ENCODE measurements around the gene MYO1B.

Gene MYO1B

GRCh38 chr2:191369034-191369433 lies 123.8 kb downstream of the MYO1B start:
- peak; percentile 29 to 34 for DNase-seq

- DNase-seq: no peak
These were observed 129.2 kb downstream of the MYO1B start for GRCh38 chr2:191374366-191374765.

- DNase-seq: no peak
These were observed 129.7 kb downstream of the MYO1B start for GRCh38 chr2:191374939-191375338.

DNA sequence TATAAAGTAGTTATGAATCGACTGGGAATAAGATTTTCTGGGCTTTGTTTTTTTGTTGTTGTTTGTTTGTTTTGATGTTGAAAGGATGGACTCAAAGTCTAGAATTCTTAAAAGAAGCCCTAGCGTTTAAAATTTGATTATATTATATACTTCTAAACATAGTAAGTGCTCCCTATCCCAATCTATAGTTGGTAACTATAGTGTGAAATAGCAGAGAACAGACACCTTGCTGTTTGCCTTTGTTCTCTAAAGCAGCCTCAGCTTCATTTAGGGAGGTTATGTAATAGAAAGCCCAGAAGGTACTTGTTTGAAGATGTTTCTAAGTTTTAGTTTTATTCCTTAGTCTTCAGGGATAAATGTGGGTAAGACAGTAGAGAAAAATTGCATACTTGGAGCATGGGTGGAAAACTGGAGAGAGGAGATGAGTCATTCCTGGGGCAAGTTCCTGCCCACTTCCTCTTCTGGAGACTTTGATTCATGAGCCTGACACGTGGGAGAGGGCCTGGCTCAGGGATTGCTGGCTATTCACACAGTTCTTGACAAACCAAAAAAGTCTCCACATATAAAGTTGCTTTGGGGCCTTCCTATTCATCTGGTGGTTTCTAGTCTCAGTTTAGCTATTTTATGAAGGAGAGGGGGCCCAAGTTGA lies 131.9 kb downstream of the MYO1B start:
- DNase-seq: peak; percentile 69 to 72

DNA sequence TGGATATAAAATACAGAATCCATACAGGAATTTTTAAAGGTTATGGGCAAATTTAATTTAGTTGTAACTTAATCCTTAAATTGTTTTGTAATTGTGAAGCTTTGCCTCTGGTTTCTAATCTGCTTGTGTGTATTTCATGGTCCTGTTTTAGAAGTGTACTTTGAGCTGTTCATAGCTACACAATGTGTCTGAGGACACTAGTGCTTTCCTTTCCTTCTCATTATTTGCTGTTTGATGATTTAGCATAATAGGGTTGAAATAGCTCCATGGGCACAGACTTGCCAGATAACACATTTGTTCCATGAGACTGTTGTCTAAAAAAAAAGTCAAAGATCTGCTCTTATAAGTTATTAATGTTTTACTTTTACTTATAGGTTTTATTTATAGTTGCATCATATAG lies 134.2 kb downstream of the MYO1B start:
- DNase-seq: no peak

DNA sequence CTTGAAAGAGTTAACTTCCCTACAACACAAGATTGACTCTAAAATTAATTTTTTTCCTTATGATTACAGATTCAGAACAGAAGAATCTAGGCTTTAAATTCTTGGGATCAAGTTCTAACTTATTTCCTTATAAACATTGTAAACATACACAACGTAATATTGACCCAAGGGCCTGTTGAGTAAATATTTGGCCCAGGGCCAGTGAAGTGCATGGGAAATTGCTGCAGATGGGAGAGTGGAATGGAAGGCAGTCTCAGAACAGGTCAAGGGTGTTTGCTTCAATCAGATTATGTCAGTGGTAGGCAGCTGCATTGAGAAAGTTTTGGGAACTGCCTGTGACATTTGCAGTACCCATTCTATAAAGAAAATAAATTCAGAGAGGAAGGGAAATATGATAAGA lies 137.6 kb downstream of the MYO1B start:
- no peak for DNase-seq

DNA sequence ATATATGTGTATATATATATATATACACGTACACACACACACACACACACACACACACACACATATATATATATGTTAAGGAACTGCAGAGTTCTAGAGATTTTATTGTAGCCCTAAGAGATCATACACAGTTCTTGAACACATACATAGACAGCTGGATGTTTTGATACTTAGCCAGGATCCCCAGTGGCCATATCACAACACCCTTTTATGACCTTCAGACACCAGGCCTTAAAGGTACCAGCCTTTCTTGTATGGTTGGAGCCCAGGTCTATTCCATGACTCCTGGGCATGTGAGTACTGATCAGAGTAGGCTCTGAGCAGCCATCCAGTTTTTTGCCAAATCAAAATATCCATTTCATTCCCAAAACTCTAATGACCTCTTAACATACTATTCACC lies 138.3 kb downstream of the MYO1B start:
- DNase-seq: no peak

DNA sequence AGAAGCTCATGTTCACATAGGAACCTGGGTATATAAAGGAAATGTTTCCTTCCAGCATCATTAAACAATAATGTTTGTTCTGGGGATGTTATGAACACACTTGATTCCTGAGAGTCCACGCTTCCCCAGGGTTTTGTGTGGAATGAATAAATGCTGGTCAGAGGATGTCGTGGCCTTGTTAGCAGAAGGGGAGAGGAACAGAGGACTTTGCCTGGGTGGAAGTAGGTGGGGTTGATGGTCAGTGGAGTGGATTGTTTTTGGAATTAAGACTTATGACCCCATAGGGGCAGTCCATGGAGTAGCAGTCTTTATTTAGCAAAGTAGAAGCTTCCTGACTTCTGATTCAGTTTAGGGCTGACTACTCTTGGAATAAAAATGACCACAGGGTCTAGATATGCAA lies 139.6 kb downstream of the MYO1B start:
- no peak for DNase-seq

- no peak for DNase-seq
These were observed 140.4 kb downstream of the MYO1B start for GRCh38 chr2:191385416-191386160.

GRCh38 chr2:191386938-191387536 lies 141.8 kb downstream of the MYO1B start:
- DNase-seq: no peak

- DNase-seq: no peak
These were observed 144.1 kb downstream of the MYO1B start for GRCh38 chr2:191389288-191389687.

DNA sequence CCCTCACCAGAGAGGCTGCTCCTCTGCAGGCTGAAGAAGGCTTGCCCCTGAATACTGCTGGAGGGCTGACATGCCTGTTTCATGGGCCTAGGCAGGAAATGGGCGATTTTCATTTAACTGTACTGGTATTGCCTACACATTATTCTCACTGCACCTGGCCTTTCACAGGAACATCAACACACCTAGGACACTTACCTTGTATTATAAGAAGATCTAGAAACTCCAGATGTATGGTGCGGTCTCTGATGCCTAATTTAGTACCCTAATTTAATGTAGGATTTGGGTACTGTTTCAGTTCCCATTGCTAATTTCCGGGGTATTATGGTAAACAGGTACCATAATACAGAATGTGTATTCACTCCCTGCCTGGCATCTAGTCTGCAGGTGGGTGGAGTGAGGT lies 146.0 kb downstream of the MYO1B start:
- no peak for DNase-seq

- DNase-seq: no peak
These were observed 148.8 kb downstream of the MYO1B start for GRCh38 chr2:191394043-191394442.

DNA sequence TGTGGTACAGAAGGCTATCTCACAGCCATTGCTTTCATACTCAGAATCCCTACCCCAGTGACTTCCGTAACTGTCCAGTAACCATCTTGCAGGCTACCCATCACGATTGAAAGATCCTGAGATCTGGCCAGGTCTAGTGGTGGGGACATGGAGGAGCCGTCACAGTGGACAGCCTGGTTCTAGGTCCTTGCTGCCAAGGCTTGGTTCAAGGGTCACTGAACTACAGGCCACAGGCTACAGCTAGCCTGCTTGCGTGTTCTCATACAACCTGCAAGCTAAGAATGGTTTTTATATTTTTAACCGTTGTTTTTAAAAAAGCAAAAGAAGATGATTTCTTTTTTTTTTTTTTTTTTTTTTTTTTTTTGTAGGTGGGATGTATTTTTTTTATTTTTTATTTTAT lies 151.6 kb downstream of the MYO1B start:
- no peak for DNase-seq

- DNase-seq: no peak
These were observed 154.4 kb downstream of the MYO1B start for GRCh38 chr2:191399601-191400000.

- no peak for DNase-seq
These were observed 156.1 kb downstream of the MYO1B start for GRCh38 chr2:191401287-191401686.

DNA sequence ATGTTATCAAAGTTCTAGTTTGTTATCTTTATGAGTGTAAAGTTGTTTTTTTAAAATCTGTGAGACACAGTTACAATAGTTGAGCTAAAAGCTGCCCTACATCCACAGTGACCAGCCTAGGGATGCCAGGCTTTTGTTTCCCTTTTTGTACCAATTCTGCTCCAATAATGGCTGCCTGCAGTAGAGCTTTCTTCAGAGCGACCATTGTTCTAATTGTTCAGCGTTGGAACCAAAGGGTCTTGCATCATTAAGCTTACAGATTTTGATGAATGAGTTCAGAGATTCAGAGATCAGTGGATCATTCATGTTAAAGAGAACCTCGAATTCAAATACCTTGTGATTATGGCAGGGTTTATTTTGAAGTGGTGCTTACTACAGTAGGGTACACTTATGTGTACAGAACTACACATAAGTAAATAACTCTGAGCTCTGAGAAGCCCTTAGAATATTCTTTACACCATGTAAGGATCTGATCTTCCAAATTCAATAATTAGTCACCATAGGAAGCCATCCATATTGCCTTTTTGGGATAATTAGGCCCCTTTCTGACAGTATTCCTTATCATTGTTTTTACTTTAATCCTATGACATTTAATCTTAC lies 157.9 kb downstream of the MYO1B start:
- no peak for DNase-seq

DNA sequence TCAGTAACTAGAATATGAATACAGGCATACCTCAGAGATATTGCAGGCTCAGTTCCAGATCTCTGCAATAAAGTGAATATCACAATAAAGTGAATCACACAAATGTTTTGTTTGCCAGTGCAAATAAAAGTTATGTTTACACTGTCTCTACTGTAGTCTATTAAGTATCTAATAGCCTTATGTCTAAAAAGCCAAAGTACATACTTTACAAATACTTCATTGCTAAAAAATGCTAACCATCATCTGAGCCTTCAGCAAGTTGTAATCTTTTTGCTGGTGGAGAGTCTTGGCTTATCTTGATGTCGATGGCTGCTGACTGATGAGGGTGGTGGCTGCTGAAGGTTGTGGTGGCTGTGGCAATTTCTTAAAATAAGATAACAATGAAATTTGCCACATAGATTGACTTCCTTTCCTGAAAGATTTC lies 159.4 kb downstream of the MYO1B start:
- DNase-seq: no peak

DNA sequence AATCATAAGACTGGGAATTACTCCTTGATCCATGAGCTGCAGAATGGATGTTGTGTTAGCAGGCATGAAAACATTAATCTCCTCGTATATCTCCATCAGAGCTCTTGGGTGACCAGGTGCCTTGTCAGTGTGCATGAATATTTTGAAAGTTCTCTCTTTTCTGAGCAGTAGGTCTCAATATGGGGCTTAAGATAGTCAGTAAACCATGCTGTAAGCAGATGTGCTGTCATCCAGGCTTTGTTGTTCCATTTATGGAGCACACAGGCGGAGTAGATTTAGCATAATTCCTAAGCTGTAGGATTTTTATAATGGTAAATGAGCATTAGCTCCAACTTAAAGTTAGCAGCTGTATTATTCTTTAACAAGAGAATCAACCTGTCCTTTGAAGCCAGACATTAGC lies 160.3 kb downstream of the MYO1B start:
- no peak for DNase-seq

GRCh38 chr2:191410646-191411436 lies 165.6 kb downstream of the MYO1B start:
- no peak for DNase-seq

DNA sequence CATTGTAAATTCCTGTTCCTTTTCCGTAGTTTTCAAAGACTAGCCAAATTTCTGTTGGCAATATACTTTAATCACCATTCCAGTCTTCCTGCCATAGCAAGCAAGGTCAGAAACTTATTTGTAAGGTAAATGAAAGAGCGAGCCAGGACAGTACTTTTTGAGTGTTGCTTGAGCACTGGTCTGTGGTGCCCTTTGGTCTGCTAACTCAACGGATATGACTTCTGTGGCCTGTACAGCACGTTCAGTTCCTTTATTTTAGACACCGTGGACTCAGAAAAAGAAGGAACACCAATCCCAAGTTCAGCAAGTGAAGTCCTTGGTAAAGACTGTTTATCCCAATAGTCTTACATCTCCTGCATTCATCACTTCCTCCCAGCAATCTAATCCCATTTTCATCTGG lies 166.3 kb downstream of the MYO1B start:
- DNase-seq: no peak

GRCh38 chr2:191412353-191412752 lies 167.1 kb downstream of the MYO1B start:
- no peak for DNase-seq

DNA sequence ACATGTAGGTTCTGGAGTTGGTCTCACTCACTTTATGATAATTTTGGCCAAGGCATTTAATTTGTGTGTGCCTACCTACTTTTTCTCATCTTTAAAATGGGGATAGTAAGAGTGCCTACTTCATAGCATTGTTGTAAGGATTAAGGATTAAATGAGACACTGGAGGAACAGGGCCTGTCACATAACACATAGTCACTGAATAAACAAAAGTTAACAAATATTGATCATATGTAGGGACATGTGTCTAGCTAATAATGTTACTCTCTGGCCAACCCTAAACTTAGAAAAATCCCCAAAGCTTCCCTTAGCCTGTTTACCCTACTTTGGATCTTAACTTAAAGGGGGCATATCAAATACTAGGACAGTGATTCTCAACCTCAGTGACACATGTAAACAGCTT lies 169.9 kb downstream of the MYO1B start:
- no peak for DNase-seq

Measured in AML-193 (cell line).